Measurements from ENCODE around the gene RPH3AL.

DNA sequence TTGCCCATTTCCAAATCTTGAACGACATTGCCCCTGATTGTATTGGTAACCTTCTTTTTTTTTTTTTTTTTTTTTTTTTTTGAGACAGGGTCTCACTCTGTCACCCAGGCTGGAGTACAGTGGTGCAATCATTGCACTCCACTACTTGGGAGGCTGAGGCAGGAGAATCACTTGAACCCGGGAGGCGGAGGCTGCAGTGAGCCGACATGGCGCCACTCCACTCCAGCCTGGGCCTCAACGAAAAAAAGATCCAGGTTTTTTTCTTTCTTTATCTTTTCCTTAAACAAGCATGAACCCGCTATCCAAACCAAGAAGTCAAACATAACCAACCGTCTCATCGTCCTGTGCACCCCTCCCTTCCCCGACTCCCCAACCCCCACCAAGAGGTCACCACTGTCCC is 47.6 kb upstream of the RPH3AL start:
- TF ChIP-seq, protein P1, sequence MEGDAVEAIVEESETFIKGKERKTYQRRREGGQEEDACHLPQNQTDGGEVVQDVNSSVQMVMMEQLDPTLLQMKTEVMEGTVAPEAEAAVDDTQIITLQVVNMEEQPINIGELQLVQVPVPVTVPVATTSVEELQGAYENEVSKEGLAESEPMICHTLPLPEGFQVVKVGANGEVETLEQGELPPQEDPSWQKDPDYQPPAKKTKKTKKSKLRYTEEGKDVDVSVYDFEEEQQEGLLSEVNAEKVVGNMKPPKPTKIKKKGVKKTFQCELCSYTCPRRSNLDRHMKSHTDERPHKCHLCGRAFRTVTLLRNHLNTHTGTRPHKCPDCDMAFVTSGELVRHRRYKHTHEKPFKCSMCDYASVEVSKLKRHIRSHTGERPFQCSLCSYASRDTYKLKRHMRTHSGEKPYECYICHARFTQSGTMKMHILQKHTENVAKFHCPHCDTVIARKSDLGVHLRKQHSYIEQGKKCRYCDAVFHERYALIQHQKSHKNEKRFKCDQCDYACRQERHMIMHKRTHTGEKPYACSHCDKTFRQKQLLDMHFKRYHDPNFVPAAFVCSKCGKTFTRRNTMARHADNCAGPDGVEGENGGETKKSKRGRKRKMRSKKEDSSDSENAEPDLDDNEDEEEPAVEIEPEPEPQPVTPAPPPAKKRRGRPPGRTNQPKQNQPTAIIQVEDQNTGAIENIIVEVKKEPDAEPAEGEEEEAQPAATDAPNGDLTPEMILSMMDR (IDR thresholded peaks at IDR 0.05) = no peak
- TF ChIP-seq POLR2AphosphoS5 (IDR thresholded peaks at IDR 0.05) (no peak), EP300 (IDR thresholded peaks at IDR 0.05) (no peak)

All from gastroesophageal sphincter (tissue), 3 donors.